ENCODE data around the gene CST8.

Gene CST8

GRCh38 chr20:23537030-23537429 lies 46.1 kb downstream of the CST8 start:
- no peak for TF ChIP-seq CTCF (IDR thresholded peaks at IDR 0.05; ENCODE audit: low read depth, low read length)
- no peak overlapping the region for H3K4me3 ChIP-seq (ENCODE audit: low read depth, low read length)
- no peak for DNase-seq (ENCODE audit: low read depth, low spot score)
- in situ Hi-C loops (cut with HindIII; ENCODE audit: low sequenced_read_pairs): no loop called here

- no peak for TF ChIP-seq CTCF (IDR thresholded peaks at IDR 0.05; ENCODE audit: low read depth, low read length)
- in situ Hi-C loops (cut with HindIII; ENCODE audit: low sequenced_read_pairs): no loop called here
- H3K4me3 ChIP-seq (ENCODE audit: low read depth, low read length): no peak overlapping the region
- DNase-seq (ENCODE audit: low read depth, low spot score): no peak
Measured at GRCh38 chr20:23540624-23541023, 49.7 kb downstream of the CST8 start.

GRCh38 chr20:23541330-23541729 lies 50.4 kb downstream of the CST8 start:
- in situ Hi-C loops (cut with HindIII; ENCODE audit: low sequenced_read_pairs): no loop called here
- TF ChIP-seq CTCF (IDR thresholded peaks at IDR 0.05; ENCODE audit: low read depth, low read length): no peak
- DNase-seq (ENCODE audit: low read depth, low spot score): no peak
- no peak overlapping the region for H3K4me3 ChIP-seq (ENCODE audit: low read depth, low read length)

- no peak for DNase-seq (ENCODE audit: low read depth, low spot score)
- in situ Hi-C loops (cut with HindIII; ENCODE audit: low sequenced_read_pairs): no loop called here
- H3K4me3 ChIP-seq (ENCODE audit: low read depth, low read length): no peak overlapping the region
- no peak for TF ChIP-seq CTCF (IDR thresholded peaks at IDR 0.05; ENCODE audit: low read depth, low read length)
Measured at GRCh38 chr20:23541776-23542175, 50.9 kb downstream of the CST8 start.

- no peak for DNase-seq (ENCODE audit: low read depth, low spot score)
- in situ Hi-C loops (cut with HindIII; ENCODE audit: low sequenced_read_pairs): no loop called here
- no peak overlapping the region for H3K4me3 ChIP-seq (ENCODE audit: low read depth, low read length)
- no peak for TF ChIP-seq CTCF (IDR thresholded peaks at IDR 0.05; ENCODE audit: low read depth, low read length)
Measured at GRCh38 chr20:23542801-23543200, 51.9 kb downstream of the CST8 start.

GRCh38 chr20:23544133-23544532 lies 53.2 kb downstream of the CST8 start:
- no peak overlapping the region for H3K4me3 ChIP-seq (ENCODE audit: low read depth, low read length)
- TF ChIP-seq CTCF (IDR thresholded peaks at IDR 0.05; ENCODE audit: low read depth, low read length): no peak
- in situ Hi-C loops (cut with HindIII; ENCODE audit: low sequenced_read_pairs): no loop called here
- no peak for DNase-seq (ENCODE audit: low read depth, low spot score)

All from astrocyte of the spinal cord (primary cell).